MCF 10A (cell line): Measurements from ENCODE around the gene ADCY5. TPM values are rescaled to one million over a fixed set of nuclear protein-coding genes. Genes with fewer than 3 reads are reported as not detected.

ENCODE experiments used
- BruUV-seq: library from RNA; stranded (reverse); fragments of 400-500 nt; replicated peaks from 2 replicates; lab custom pipeline; 2021; lab: Mats Ljungman, UMichigan
- CTCF ChIA-PET: fragments of 300-600 bp; sonication (Branson Sonifier 250); formaldehyde crosslinking; extraction: SDS; loops from one replicate; lab custom pipeline; 2021; ENCODE audit warnings: antibody characterized with exemption, inconsistent platforms; lab: Yijun Ruan, JAX
- POLR2A ChIA-PET: fragments of 300-600, 350-650 bp; sonication (Branson Sonifier 250); formaldehyde crosslinking; extraction: SDS; loops from one replicate; lab custom pipeline; 2020; ENCODE audit warnings: antibody characterized with exemption, inconsistent platforms; lab: Yijun Ruan, JAX
- DNase-seq: peaks from one replicate; pipeline ENCODE4 v3.0.0-alpha.2; 2018; ENCODE audit not compliant: unreplicated experiment
- H3K27ac Mint-ChIP-seq: one replicate; pipeline ENCODE4 v1.8.0; 2022; ENCODE audit warnings: mild to moderate bottlenecking, low read depth, mixed read lengths; ENCODE audit not compliant: unreplicated experiment
- H3K27me3 Mint-ChIP-seq: one replicate; pipeline ENCODE4 v1.8.0; 2022; ENCODE audit warnings: mixed read lengths; ENCODE audit not compliant: insufficient read depth, unreplicated experiment
- H3K36me3 Mint-ChIP-seq: one replicate; pipeline ENCODE4 v1.8.0; 2022; ENCODE audit warnings: mild to moderate bottlenecking, moderate library complexity, mixed read lengths; ENCODE audit not compliant: insufficient read depth, unreplicated experiment
- H3K4me1 Mint-ChIP-seq: one replicate; pipeline ENCODE4 v1.8.0; 2022; ENCODE audit warnings: mixed read lengths; ENCODE audit not compliant: insufficient read depth, unreplicated experiment
- H3K4me3 Mint-ChIP-seq: one replicate; pipeline ENCODE4 v1.8.0; 2022; ENCODE audit warnings: mild to moderate bottlenecking, moderate library complexity, mixed read lengths; ENCODE audit not compliant: unreplicated experiment
- H3K9me3 Mint-ChIP-seq: one replicate; pipeline ENCODE4 v1.8.0; 2022; ENCODE audit warnings: mixed read lengths; ENCODE audit not compliant: unreplicated experiment
- intact Hi-C: fragments of 100-400 bp; cut with micrococcal nuclease; formaldehyde crosslinking; loops from 2 replicates; pipeline ENCODE4 v1.14.1; 2022
- total RNA-seq: library from RNA; stranded (reverse); gene quantifications from 2 replicates; pipeline ENCODE4 v1.2.3, GENCODE V29; 2022
- TF ChIP-seq, protein P1 (sequence below): fragments of 200-600 bp; IDR thresholded peaks from one replicate; pipeline ENCODE4 v1.8.0; 2022; ENCODE audit warnings: antibody characterized with exemption, mild to moderate bottlenecking; ENCODE audit not compliant: unreplicated experiment

The ADCY5 gene
- total RNA-seq, 1 experiment from 2014 or later, result not detected

DNA sequence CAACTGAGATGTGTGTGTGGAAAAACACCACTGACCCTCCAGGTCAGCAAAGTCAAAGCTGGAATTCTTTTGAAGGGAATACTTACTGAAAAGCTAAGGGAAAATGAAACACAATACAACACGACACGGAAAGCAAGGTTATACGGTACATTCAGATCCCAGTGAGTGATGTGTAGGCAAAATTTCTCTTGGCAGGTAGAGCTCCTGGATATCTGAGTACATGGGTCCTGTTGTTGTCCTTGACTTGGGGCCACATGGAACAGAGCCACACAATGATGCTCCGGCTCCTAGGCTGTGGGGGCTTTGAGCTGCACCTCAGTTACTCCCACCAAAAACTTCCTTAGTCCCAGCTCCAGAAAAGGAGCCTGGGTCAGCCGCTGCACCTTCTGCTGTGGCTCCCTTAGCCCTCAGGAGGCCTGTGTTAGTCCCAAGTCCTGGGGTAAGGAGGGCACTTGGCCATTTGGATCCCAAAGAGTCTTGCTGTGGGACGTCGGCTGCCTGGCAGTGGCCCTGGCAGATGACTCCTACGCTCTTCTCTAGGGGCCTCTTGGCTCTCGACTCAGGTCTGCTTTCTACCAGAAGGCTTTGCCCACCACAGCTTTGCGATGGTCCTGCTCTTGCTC, 95.6 kb downstream of the ADCY5 start:
- Mint-ChIP-seq H3K27ac (no peak overlapping the region), H3K9me3 (peaks cover 17% of the 10 kb centered on the region), H3K4me1 (peaks cover 9% of the 10 kb centered on the region), H3K4me3 (no peak overlapping the region), H3K27me3 (peaks cover 55% of the 10 kb centered on the region), H3K36me3 (no peaks in the 10 kb centered on the region)
- TF ChIP-seq, protein P1, sequence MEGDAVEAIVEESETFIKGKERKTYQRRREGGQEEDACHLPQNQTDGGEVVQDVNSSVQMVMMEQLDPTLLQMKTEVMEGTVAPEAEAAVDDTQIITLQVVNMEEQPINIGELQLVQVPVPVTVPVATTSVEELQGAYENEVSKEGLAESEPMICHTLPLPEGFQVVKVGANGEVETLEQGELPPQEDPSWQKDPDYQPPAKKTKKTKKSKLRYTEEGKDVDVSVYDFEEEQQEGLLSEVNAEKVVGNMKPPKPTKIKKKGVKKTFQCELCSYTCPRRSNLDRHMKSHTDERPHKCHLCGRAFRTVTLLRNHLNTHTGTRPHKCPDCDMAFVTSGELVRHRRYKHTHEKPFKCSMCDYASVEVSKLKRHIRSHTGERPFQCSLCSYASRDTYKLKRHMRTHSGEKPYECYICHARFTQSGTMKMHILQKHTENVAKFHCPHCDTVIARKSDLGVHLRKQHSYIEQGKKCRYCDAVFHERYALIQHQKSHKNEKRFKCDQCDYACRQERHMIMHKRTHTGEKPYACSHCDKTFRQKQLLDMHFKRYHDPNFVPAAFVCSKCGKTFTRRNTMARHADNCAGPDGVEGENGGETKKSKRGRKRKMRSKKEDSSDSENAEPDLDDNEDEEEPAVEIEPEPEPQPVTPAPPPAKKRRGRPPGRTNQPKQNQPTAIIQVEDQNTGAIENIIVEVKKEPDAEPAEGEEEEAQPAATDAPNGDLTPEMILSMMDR, result no peak
- BruUV-seq, result no TSS peak
- DNase-seq, result no peak
- intact Hi-C loops, result no loop called here
- ChIA-PET CTCF (interaction anchor here (0.6 to 1.4 kb wide), 5 partner anchors 13 to 127 kb away, joined by 3 to 8 read pairs (median 3); no protein-coding TSS in a partner anchor), POLR2A (interaction anchor here (0.6 kb wide), 1 partner anchor 1503 kb away, joined by 3 read pairs; no protein-coding TSS in a partner anchor)

GRCh38 chr3:123352134-123352554, 96.7 kb downstream of the ADCY5 start:
- Mint-ChIP-seq H3K36me3 (no peaks in the 10 kb centered on the region), H3K4me3 (no peak overlapping the region), H3K4me1 (peaks cover 9% of the 10 kb centered on the region), H3K9me3 (peaks cover 17% of the 10 kb centered on the region), H3K27me3 (peaks cover 67% of the 10 kb centered on the region), H3K27ac (no peak overlapping the region)
- BruUV-seq, result no TSS peak
- DNase-seq, result no peak
- ChIA-PET CTCF (interaction anchor here (0.6 kb wide), 1 partner anchor 105 kb away, joined by 3 read pairs; no protein-coding TSS in a partner anchor), POLR2A (no interaction called here)
- intact Hi-C loops, result no loop called here
- TF ChIP-seq, protein P1, result no peak

GRCh38 chr3:123351501-123351900, 97.4 kb downstream of the ADCY5 start:
- Mint-ChIP-seq H3K9me3 (peaks cover 17% of the 10 kb centered on the region), H3K27me3 (peaks cover 67% of the 10 kb centered on the region), H3K4me3 (no peak overlapping the region), H3K27ac (no peak overlapping the region), H3K36me3 (no peaks in the 10 kb centered on the region), H3K4me1 (peaks cover 9% of the 10 kb centered on the region)
- TF ChIP-seq, protein P1, result no peak
- no TSS peak for BruUV-seq
- intact Hi-C loops, result no loop called here
- DNase-seq, result no peak
- ChIA-PET POLR2A (no interaction called here), CTCF (interaction anchor here (0.6 to 1.2 kb wide), 2 partner anchors 22 to 66 kb away, joined by 3 to 5 read pairs; no protein-coding TSS in a partner anchor)

- no peak overlapping the region for H3K4me3 Mint-ChIP-seq
- peaks cover 67% of the 10 kb centered on the region for H3K27me3 Mint-ChIP-seq
- TF ChIP-seq, protein P1, result no peak
- H3K9me3 Mint-ChIP-seq, result peaks cover 17% of the 10 kb centered on the region
- ChIA-PET CTCF (interaction anchor here (1.2 kb wide), 1 partner anchor 22 kb away, joined by 5 read pairs; no protein-coding TSS in a partner anchor), POLR2A (no interaction called here)
- intact Hi-C loops, result no loop called here
- H3K36me3 Mint-ChIP-seq, result no peaks in the 10 kb centered on the region
- peaks cover 9% of the 10 kb centered on the region for H3K4me1 Mint-ChIP-seq
- BruUV-seq, result no TSS peak
- no peak overlapping the region for H3K27ac Mint-ChIP-seq
- DNase-seq, result no peak
Measured at GRCh38 chr3:123350971-123351370, 97.9 kb downstream of the ADCY5 start.
